ENCODE data around the gene TLE6. TPM values are rescaled to one million over a fixed set of nuclear protein-coding genes. Genes with fewer than 3 reads are reported as not detected.

The TLE6 gene
- total and polyA plus RNA-seq, 2 of the 13 experiments (the other 11 are each of a cell fraction or from before 2014, with no cell fraction given), result 0.24 to 5.5 TPM

GRCh38 chr19:3035542-3036118, 58.3 kb downstream of the TLE6 start:
- WGBS (ENCODE audit: low lambda C conversion rate), result 0% methylated on average over 10 of the region's 29 CpGs
- intact Hi-C loops (cut with micrococcal nuclease; ENCODE audit: unreplicated experiment), result loop anchor here (1.0 kb wide), 1 partner anchor 58 kb away; the partner anchor contains the start of gene TLE6
- Histone ChIP-seq H3K9ac (ENCODE audit: insufficient read depth, low read depth, low read length) (peak overlapping the region; percentile 74), H3K36me3 (replicated peaks in 1 of 2; ENCODE audit: control insufficient read depth in 1 of 2, insufficient read depth in 2 of 2, low read length in 2 of 2) (no peaks in the 10 kb centered on the region), H3K4me3 (replicated peaks in 1 of 3; ENCODE audit: insufficient read depth in 1 of 3, low read depth in 2 of 3, low read length in 3 of 3) (peak overlapping the region; percentile 73 to 82 (median 78)), H3K27me3 (ENCODE audit: control insufficient read depth in 1 of 2, insufficient read depth in 2 of 2, low read length in 2 of 2) (peaks cover 3 to 16% of the 10 kb centered on the region in 2 experiments; a peak in 2 of 5 replicates), H3K9me3 (ENCODE audit: low read length) (no peaks in the 10 kb centered on the region), H4K20me1 (ENCODE audit: insufficient read depth, low read length) (no peaks in the 10 kb centered on the region), H3K27ac (ENCODE audit: extremely low read length, insufficient read depth, low read length) (peak overlapping the region; percentile 85), H3K4me2 (ENCODE audit: low read depth, low read length) (peak overlapping the region; percentile 98), H3K79me2 (ENCODE audit: insufficient read depth, low read length) (no peaks in the 10 kb centered on the region), H2AFZ (ENCODE audit: low read length) (peak overlapping the region; percentile 82), H3K4me1 (ENCODE audit: insufficient read depth, low read length) (peaks cover 67% of the 10 kb centered on the region)
- ATAC-seq, result peak; percentile 84
- peak; percentile 98 for FAIRE-seq
- BruUV-seq (replicated peaks), result no TSS peak
- ChIA-PET CTCF (ENCODE audit: low intra/inter-chr PET ratio, low total read pairs) (interaction anchor here (0.7 kb wide), 1 partner anchor 86 kb away, joined by 3 read pairs; no protein-coding TSS in a partner anchor), POLR2A (interaction anchor here (0.6 to 3.0 kb wide), 19 partner anchors 10 to 1196 kb away, joined by 3 to 23 read pairs (median 4); partner anchors contain the start of genes DOHH, GADD45B, TLE5 and TLE6)
- peak; percentile 98 for DNase-seq (ENCODE audit: low spot score)
- in situ Hi-C loops (cut with HindIII; ENCODE audit: extremely low pct_ligation_motif_present, low pct_unique_long_range_greater_than_20kb), result no loop called here
- TF ChIP-seq ZBTB7A (CRISPR knock-in tag; IDR thresholded peaks at IDR 0.05) (peak; percentile 51; the same call in 1 of the 2 replicates), NFE2L2 (IDR thresholded peaks at IDR 0.05; ENCODE audit: low read length) (no peak), HMGXB4 (CRISPR knock-in tag; IDR thresholded peaks at IDR 0.05; ENCODE audit: borderline replicate concordance in 1 of 2, low read depth in 1 of 2) (no peak), ZBTB7B (CRISPR knock-in tag; IDR thresholded peaks at IDR 0.05) (peak; percentile 56; the same call in 1 of the 2 replicates), USF2 (IDR thresholded peaks at IDR 0.05; ENCODE audit: low read depth, low read length) (no peak), USF2 (CRISPR knock-in tag; IDR thresholded peaks at IDR 0.05; ENCODE audit: borderline replicate concordance) (0 out of 2 replicates have a peak, but pooled peaks have one; percentile 27), ZNF383 (CRISPR knock-in tag; IDR thresholded peaks at IDR 0.05; ENCODE audit: borderline replicate concordance) (peak; percentile 67; the same call in 1 of the 2 replicates), ZNF350 (CRISPR knock-in tag; IDR thresholded peaks at IDR 0.05; ENCODE audit: borderline replicate concordance, low read depth) (0 out of 2 replicates have a peak, but pooled peaks have one; percentile 39), HMGXB3 (CRISPR knock-in tag; IDR thresholded peaks at IDR 0.05; ENCODE audit: borderline replicate concordance) (peak; percentile 75; the same call in 1 of the 2 replicates), SP2 (CRISPR knock-in tag; IDR thresholded peaks at IDR 0.05) (peak; percentile 75), ZFP36L1 (CRISPR knock-in tag; IDR thresholded peaks at IDR 0.05) (no peak), ZNF768 (CRISPR knock-in tag; IDR thresholded peaks at IDR 0.05) (no peak), EEA1 (CRISPR knock-in tag; IDR thresholded peaks at IDR 0.05; ENCODE audit: borderline replicate concordance) (no peak), ZNF605 (CRISPR knock-in tag; IDR thresholded peaks at IDR 0.05) (peak; percentile 5; the same call in 1 of the 2 replicates), TAF15 (IDR thresholded peaks at IDR 0.05; ENCODE audit: low read depth, low read length, poor library complexity, severe bottlenecking) (no peak)

All from HepG2 (cell line).